NCI-H2029 (cell line): ENCODE measurements around the gene PCED1B.

Experiments used
- DNase-seq: peaks from one replicate; lab custom pipeline; 2025; lab: John Stamatoyannopoulos, UW

Gene PCED1B

GRCh38 chr12:47236109-47236714, 156.8 kb downstream of the PCED1B start:
- DNase-seq = no peak

GRCh38 chr12:47237751-47238211, 158.4 kb downstream of the PCED1B start:
- DNase-seq = no peak

GRCh38 chr12:47238669-47239114, 159.3 kb downstream of the PCED1B start:
- no peak for DNase-seq

GRCh38 chr12:47242426-47242825, 163.0 kb downstream of the PCED1B start:
- no peak for DNase-seq

- DNase-seq = no peak
Observed at GRCh38 chr12:47244835-47245234, 165.4 kb downstream of the PCED1B start.

GRCh38 chr12:47245623-47246022, 166.2 kb downstream of the PCED1B start:
- DNase-seq = no peak

- DNase-seq = peak; percentile 49
Observed at GRCh38 chr12:47247418-47247817, 168.0 kb downstream of the PCED1B start.

- no peak for DNase-seq
Observed at GRCh38 chr12:47249082-47249481, 169.7 kb downstream of the PCED1B start.

- no peak for DNase-seq
Observed at GRCh38 chr12:47249719-47250357, 170.4 kb downstream of the PCED1B start.

GRCh38 chr12:47251919-47252318, 172.5 kb downstream of the PCED1B start:
- DNase-seq = no peak

GRCh38 chr12:47264951-47265350, 185.5 kb downstream of the PCED1B start:
- DNase-seq = no peak

GRCh38 chr12:47265391-47265790, 186.0 kb downstream of the PCED1B start:
- no peak for DNase-seq

- DNase-seq = no peak
Observed at GRCh38 chr12:47267571-47267970, 188.2 kb downstream of the PCED1B start.

GRCh38 chr12:47268501-47269454, 189.4 kb downstream of the PCED1B start:
- DNase-seq = no peak

GRCh38 chr12:47269916-47270315, 190.5 kb downstream of the PCED1B start:
- DNase-seq = no peak

- DNase-seq = no peak
Observed at GRCh38 chr12:47270782-47271664, 191.6 kb downstream of the PCED1B start.

GRCh38 chr12:47271800-47272239, 192.4 kb downstream of the PCED1B start:
- DNase-seq = no peak

GRCh38 chr12:47272412-47273190, 193.2 kb downstream of the PCED1B start:
- DNase-seq = no peak

GRCh38 chr12:47273191-47273626, 193.8 kb downstream of the PCED1B start:
- DNase-seq = no peak

GRCh38 chr12:47274760-47275159, 195.3 kb downstream of the PCED1B start:
- no peak for DNase-seq

GRCh38 chr12:47276253-47276620, 196.8 kb downstream of the PCED1B start:
- no peak for DNase-seq
